Mesodermal cell (in vitro differentiated cells): ENCODE data around the gene RPL35.

Experiments
- H3K27ac ChIP-seq: 2 replicates; pipeline ENCODE4 v1.7.0; 2013; ENCODE audit warnings: mild to moderate bottlenecking, low read depth, low read length, moderate library complexity; ENCODE audit not compliant: severe bottlenecking
- H3K36me3 ChIP-seq: 2 replicates; pipeline ENCODE4 v1.7.1; 2013; ENCODE audit warnings: mild to moderate bottlenecking, low read length, moderate library complexity; ENCODE audit not compliant: control insufficient read depth, insufficient read depth
- H3K4me1 ChIP-seq: one replicate; pipeline ENCODE4 v1.7.1; 2013; ENCODE audit warnings: mild to moderate bottlenecking, low read length; ENCODE audit not compliant: insufficient read depth, control insufficient read depth, poor library complexity, severe bottlenecking
- H3K4me3 ChIP-seq: 2 replicates; pipeline ENCODE4 v1.7.0; 2013; ENCODE audit warnings: low read length, control low read depth, mild to moderate bottlenecking; ENCODE audit not compliant: insufficient read depth, poor library complexity, severe bottlenecking; ENCODE audit errors: extremely low read depth
- H3K9me3 ChIP-seq: 2 replicates; pipeline ENCODE4 v1.7.1; 2013; ENCODE audit warnings: mild to moderate bottlenecking, low read length, moderate library complexity; ENCODE audit not compliant: control insufficient read depth
- WGBS, 2 experiments: methylation state at CpG; one replicate each; pipeline ENCODE4 v1.1.5; 2013; ENCODE audit warnings: missing lambda C conversion rate in 2 of 2; ENCODE audit not compliant: insufficient coverage in 2 of 2; 5-methylcytosine and 5-hydroxymethylcytosine counted together

The RPL35 gene

GRCh38 chr9:124886866-124887492, 25.2 kb upstream of the RPL35 start:
- H3K4me3 ChIP-seq, result no peak overlapping the region
- H3K4me1 ChIP-seq, result no peaks in the 10 kb centered on the region
- H3K36me3 ChIP-seq, result peaks cover 29% of the 10 kb centered on the region
- 92 to 95% methylated on average over 15 of the region's 17 CpGs for WGBS, 2 experiments
- no peak overlapping the region for H3K27ac ChIP-seq
- H3K9me3 ChIP-seq, result no peaks in the 10 kb centered on the region

- H3K9me3 ChIP-seq, result no peaks in the 10 kb centered on the region
- peaks cover 29% of the 10 kb centered on the region for H3K36me3 ChIP-seq
- H3K27ac ChIP-seq, result no peak overlapping the region
- no peak overlapping the region for H3K4me3 ChIP-seq
- WGBS, 2 experiments, result 88 to 91% methylated on average over 9 to 10 of the region's 10 CpGs
- H3K4me1 ChIP-seq, result no peaks in the 10 kb centered on the region
Observed at GRCh38 chr9:124886461-124886860, 24.7 kb upstream of the RPL35 start.

GRCh38 chr9:124885551-124885950, 23.8 kb upstream of the RPL35 start:
- H3K36me3 ChIP-seq, result peaks cover 35% of the 10 kb centered on the region
- 92 to 100% methylated on average over 4 of the region's 4 CpGs for whole genome bisulfite sequencing, 2 experiments
- H3K9me3 ChIP-seq, result no peaks in the 10 kb centered on the region
- no peak overlapping the region for H3K27ac ChIP-seq
- H3K4me1 ChIP-seq, result no peaks in the 10 kb centered on the region
- H3K4me3 ChIP-seq, result no peak overlapping the region

GRCh38 chr9:124884376-124884775, 22.6 kb upstream of the RPL35 start:
- Histone ChIP-seq H3K9me3 (no peaks in the 10 kb centered on the region), H3K4me1 (no peaks in the 10 kb centered on the region), H3K36me3 (peaks cover 35% of the 10 kb centered on the region), H3K27ac (no peak overlapping the region), H3K4me3 (no peak overlapping the region)
- WGBS, 2 experiments, result 67 to 76% methylated on average over 2 to 4 of the region's 4 CpGs

GRCh38 chr9:124882231-124882630, 20.5 kb upstream of the RPL35 start:
- no peaks in the 10 kb centered on the region for H3K4me1 ChIP-seq
- WGBS, 2 experiments, result 72 to 76% methylated on average over 13 of the region's 13 CpGs
- H3K9me3 ChIP-seq, result no peaks in the 10 kb centered on the region
- H3K4me3 ChIP-seq, result no peak overlapping the region
- H3K27ac ChIP-seq, result no peak overlapping the region
- peaks cover 41% of the 10 kb centered on the region for H3K36me3 ChIP-seq

GRCh38 chr9:124881138-124881743, 19.5 kb upstream of the RPL35 start:
- Histone ChIP-seq H3K4me3 (no peak overlapping the region), H3K4me1 (no peaks in the 10 kb centered on the region), H3K36me3 (peaks cover 51% of the 10 kb centered on the region), H3K9me3 (no peaks in the 10 kb centered on the region), H3K27ac (no peak overlapping the region)
- 94% methylated on average over 12 to 13 of the region's 16 CpGs for WGBS, 2 experiments

GRCh38 chr9:124880501-124880900, 18.7 kb upstream of the RPL35 start:
- WGBS, 2 experiments, result 36 to 41% methylated on average over 7 to 9 of the region's 9 CpGs
- Histone ChIP-seq H3K4me3 (no peak overlapping the region), H3K9me3 (no peaks in the 10 kb centered on the region), H3K4me1 (no peaks in the 10 kb centered on the region), H3K27ac (no peak overlapping the region), H3K36me3 (peaks cover 58% of the 10 kb centered on the region)

- 88 to 92% methylated on average over 10 of the region's 10 CpGs for WGBS, 2 experiments
- H3K27ac ChIP-seq, result no peak overlapping the region
- peaks cover 71% of the 10 kb centered on the region for H3K36me3 ChIP-seq
- no peaks in the 10 kb centered on the region for H3K4me1 ChIP-seq
- no peak overlapping the region for H3K4me3 ChIP-seq
- H3K9me3 ChIP-seq, result no peaks in the 10 kb centered on the region
Observed at GRCh38 chr9:124879226-124879625, 17.5 kb upstream of the RPL35 start.

GRCh38 chr9:124878518-124878917, 16.8 kb upstream of the RPL35 start:
- Histone ChIP-seq H3K4me3 (no peak overlapping the region), H3K9me3 (no peaks in the 10 kb centered on the region), H3K36me3 (peaks cover 76% of the 10 kb centered on the region), H3K27ac (peak overlapping the region; percentile 29), H3K4me1 (no peaks in the 10 kb centered on the region)
- 83 to 89% methylated on average over 6 of the region's 6 CpGs for WGBS, 2 experiments

GRCh38 chr9:124878021-124878420, 16.3 kb upstream of the RPL35 start:
- H3K9me3 ChIP-seq, result no peaks in the 10 kb centered on the region
- no peak overlapping the region for H3K27ac ChIP-seq
- H3K4me1 ChIP-seq, result no peaks in the 10 kb centered on the region
- WGBS, 2 experiments, result no CpG with 5 or more reads among the region's 1 CpG
- peaks cover 80% of the 10 kb centered on the region for H3K36me3 ChIP-seq
- H3K4me3 ChIP-seq, result no peak overlapping the region

- H3K4me1 ChIP-seq, result peaks cover 3% of the 10 kb centered on the region
- H3K9me3 ChIP-seq, result no peaks in the 10 kb centered on the region
- H3K27ac ChIP-seq, result no peak overlapping the region
- H3K36me3 ChIP-seq, result peaks cover 83% of the 10 kb centered on the region
- 89 to 97% methylated on average over 10 of the region's 14 CpGs for WGBS, 2 experiments
- no peak overlapping the region for H3K4me3 ChIP-seq
Observed at GRCh38 chr9:124877021-124877782, 15.4 kb upstream of the RPL35 start.
